ENCODE data around the gene NOLC1. TPM values are rescaled to one million over a fixed set of nuclear protein-coding genes. Genes with fewer than 3 reads are reported as not detected.

The NOLC1 gene
- total RNA-seq, 1 experiment from 2014 or later = 165 TPM

DNA sequence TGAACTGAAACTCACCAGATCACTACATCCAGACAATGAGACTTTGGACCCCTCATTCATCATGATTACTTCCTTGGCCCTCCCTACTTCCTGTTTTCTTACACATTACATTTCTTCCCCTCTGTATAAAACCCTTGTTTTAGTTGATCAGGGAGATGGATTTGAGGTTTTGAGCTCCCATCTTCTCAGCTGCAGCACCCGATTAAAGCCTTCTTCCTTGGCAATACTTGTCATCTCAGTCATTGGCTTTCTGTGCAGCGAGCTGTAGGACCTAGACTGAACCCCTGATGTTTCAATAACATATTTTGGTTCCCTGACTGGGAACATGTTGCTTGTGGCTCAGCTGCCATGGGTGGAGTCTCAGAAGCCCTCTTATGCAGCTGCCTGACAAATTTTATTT, 33.1 kb downstream of the NOLC1 start (continued):
- TF ChIP-seq, protein P1, sequence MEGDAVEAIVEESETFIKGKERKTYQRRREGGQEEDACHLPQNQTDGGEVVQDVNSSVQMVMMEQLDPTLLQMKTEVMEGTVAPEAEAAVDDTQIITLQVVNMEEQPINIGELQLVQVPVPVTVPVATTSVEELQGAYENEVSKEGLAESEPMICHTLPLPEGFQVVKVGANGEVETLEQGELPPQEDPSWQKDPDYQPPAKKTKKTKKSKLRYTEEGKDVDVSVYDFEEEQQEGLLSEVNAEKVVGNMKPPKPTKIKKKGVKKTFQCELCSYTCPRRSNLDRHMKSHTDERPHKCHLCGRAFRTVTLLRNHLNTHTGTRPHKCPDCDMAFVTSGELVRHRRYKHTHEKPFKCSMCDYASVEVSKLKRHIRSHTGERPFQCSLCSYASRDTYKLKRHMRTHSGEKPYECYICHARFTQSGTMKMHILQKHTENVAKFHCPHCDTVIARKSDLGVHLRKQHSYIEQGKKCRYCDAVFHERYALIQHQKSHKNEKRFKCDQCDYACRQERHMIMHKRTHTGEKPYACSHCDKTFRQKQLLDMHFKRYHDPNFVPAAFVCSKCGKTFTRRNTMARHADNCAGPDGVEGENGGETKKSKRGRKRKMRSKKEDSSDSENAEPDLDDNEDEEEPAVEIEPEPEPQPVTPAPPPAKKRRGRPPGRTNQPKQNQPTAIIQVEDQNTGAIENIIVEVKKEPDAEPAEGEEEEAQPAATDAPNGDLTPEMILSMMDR (IDR thresholded peaks at IDR 0.05) = no peak
- TF ChIP-seq, protein P2, sequence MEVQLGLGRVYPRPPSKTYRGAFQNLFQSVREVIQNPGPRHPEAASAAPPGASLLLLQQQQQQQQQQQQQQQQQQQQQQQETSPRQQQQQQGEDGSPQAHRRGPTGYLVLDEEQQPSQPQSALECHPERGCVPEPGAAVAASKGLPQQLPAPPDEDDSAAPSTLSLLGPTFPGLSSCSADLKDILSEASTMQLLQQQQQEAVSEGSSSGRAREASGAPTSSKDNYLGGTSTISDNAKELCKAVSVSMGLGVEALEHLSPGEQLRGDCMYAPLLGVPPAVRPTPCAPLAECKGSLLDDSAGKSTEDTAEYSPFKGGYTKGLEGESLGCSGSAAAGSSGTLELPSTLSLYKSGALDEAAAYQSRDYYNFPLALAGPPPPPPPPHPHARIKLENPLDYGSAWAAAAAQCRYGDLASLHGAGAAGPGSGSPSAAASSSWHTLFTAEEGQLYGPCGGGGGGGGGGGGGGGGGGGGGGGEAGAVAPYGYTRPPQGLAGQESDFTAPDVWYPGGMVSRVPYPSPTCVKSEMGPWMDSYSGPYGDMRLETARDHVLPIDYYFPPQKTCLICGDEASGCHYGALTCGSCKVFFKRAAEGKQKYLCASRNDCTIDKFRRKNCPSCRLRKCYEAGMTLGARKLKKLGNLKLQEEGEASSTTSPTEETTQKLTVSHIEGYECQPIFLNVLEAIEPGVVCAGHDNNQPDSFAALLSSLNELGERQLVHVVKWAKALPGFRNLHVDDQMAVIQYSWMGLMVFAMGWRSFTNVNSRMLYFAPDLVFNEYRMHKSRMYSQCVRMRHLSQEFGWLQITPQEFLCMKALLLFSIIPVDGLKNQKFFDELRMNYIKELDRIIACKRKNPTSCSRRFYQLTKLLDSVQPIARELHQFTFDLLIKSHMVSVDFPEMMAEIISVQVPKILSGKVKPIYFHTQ (CRISPR knock-in tag; IDR thresholded peaks at IDR 0.05) = no peak
- no peak for TF ChIP-seq ZNF671 (CRISPR knock-in tag; IDR thresholded peaks at IDR 0.05)
- TF ChIP-seq, protein P3, sequence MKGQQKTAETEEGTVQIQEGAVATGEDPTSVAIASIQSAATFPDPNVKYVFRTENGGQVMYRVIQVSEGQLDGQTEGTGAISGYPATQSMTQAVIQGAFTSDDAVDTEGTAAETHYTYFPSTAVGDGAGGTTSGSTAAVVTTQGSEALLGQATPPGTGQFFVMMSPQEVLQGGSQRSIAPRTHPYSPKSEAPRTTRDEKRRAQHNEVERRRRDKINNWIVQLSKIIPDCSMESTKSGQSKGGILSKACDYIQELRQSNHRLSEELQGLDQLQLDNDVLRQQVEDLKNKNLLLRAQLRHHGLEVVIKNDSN (CRISPR knock-in tag; IDR thresholded peaks at IDR 0.05) = no peak
- no peak for TF ChIP-seq NR3C1 (CRISPR knock-in tag; conservative IDR thresholded peaks at IDR 0.05; ENCODE audit: low read depth)
- TF ChIP-seq NFE2L1 (CRISPR knock-in tag; IDR thresholded peaks at IDR 0.05) = no peak
- no peak for TF ChIP-seq ETV6 (CRISPR knock-in tag; IDR thresholded peaks at IDR 0.05)
- no peak for TF ChIP-seq JAZF1 (CRISPR knock-in tag; IDR thresholded peaks at IDR 0.05)

DNA sequence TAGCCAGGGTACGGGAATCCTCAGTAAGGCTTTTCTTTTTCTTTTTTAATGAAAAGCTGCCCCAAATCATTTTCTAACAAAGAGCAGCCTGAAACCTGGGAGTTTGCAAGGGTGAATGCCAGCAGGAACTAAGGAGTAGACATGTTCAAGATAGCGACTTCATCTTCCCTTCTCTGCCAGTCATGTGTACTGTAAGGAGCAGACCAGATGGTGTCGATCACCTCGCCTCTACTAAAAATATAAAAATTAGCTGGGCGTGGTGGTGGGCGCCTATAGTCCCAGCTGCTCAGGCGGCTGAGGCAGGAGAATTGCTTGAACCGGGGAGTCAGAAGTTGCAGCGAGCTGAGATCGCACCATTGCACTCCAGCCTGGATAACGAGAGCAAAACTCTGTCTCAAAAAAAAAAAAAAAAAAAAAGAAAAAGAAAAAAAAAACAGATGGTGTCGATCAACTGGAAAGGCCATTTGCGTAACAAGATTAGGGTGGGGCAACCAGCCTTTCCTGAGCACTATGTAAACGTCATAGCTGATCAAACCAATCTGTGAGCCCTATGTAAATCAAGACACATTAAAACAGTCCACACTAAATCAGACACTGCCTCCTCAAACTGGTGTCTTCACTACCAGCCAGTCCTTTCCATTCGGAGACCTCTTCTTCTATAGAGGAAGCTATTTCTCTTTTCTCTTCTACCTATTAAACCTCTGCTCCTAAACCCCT, 33.8 kb downstream of the NOLC1 start:
- peaks cover 14% of the 10 kb centered on the region for H3K36me3 Mint-ChIP-seq
- H3K9me3 Mint-ChIP-seq = peaks cover 56% of the 10 kb centered on the region
- ChIA-PET POLR2A (no interaction called here), CTCF (interaction anchor here (0.6 to 0.7 kb wide), 2 partner anchors 52 to 345 kb away, joined by 3 to 7 read pairs; no protein-coding TSS in a partner anchor)
- H3K4me1 Mint-ChIP-seq = no peaks in the 10 kb centered on the region
- H3K27me3 Mint-ChIP-seq (ENCODE audit: low read depth) = peaks cover 17% of the 10 kb centered on the region
- ATAC-seq (no peak), DNase-seq (ENCODE audit: low spot score) (no peak)
- H3K4me3 Mint-ChIP-seq = no peak overlapping the region
- TF ChIP-seq ELF4 (CRISPR knock-in tag; IDR thresholded peaks at IDR 0.05; ENCODE audit: low read depth) (no peak), NR2C2 (CRISPR knock-in tag; IDR thresholded peaks at IDR 0.05) (no peak), EMX1 (CRISPR knock-in tag; IDR thresholded peaks at IDR 0.05) (no peak), GRHL2 (CRISPR knock-in tag; IDR thresholded peaks at IDR 0.05; ENCODE audit: insufficient replicate concordance, severe bottlenecking) (no peak), FOXK1 (CRISPR knock-in tag; IDR thresholded peaks at IDR 0.05) (no peak)
- H3K27ac Mint-ChIP-seq = no peak overlapping the region

GRCh38 chr10:102188298-102188940, 36.2 kb downstream of the NOLC1 start:
- ChIA-PET CTCF (interaction anchor here (0.5 to 1.0 kb wide), 5 partner anchors 19 to 162 kb away, joined by 3 to 4 read pairs (median 3); no protein-coding TSS in a partner anchor), POLR2A (interaction anchor here (0.7 kb wide), 1 partner anchor 37 kb away, joined by 4 read pairs; no protein-coding TSS in a partner anchor)
- H3K27me3 Mint-ChIP-seq (ENCODE audit: low read depth) = peaks cover 33% of the 10 kb centered on the region
- H3K27ac Mint-ChIP-seq = no peak overlapping the region
- peaks cover 24% of the 10 kb centered on the region for H3K36me3 Mint-ChIP-seq
- ATAC-seq = no peak
- H3K4me3 Mint-ChIP-seq = no peak overlapping the region
- H3K9me3 Mint-ChIP-seq = peaks cover 75% of the 10 kb centered on the region
- DNase-seq (ENCODE audit: low spot score) = no peak
- no peaks in the 10 kb centered on the region for H3K4me1 Mint-ChIP-seq
- no peak for TF ChIP-seq FOXK1 (CRISPR knock-in tag; IDR thresholded peaks at IDR 0.05)
- no peak for TF ChIP-seq ZNF121 (CRISPR knock-in tag; IDR thresholded peaks at IDR 0.05)
- no peak for TF ChIP-seq NR2C2 (CRISPR knock-in tag; IDR thresholded peaks at IDR 0.05)
- no peak for TF ChIP-seq ZSCAN18 (CRISPR knock-in tag; IDR thresholded peaks at IDR 0.05)
- TF ChIP-seq, protein P4, sequence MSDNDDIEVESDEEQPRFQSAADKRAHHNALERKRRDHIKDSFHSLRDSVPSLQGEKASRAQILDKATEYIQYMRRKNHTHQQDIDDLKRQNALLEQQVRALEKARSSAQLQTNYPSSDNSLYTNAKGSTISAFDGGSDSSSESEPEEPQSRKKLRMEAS (CRISPR knock-in tag; IDR thresholded peaks at IDR 0.05) = no peak
- no peak for TF ChIP-seq MXD4 (CRISPR knock-in tag; IDR thresholded peaks at IDR 0.05; ENCODE audit: borderline replicate concordance)
- no peak for TF ChIP-seq TP53 (CRISPR knock-in tag; IDR thresholded peaks at IDR 0.05)
- TF ChIP-seq CDX4 (CRISPR knock-in tag; IDR thresholded peaks at IDR 0.05; ENCODE audit: borderline replicate concordance) = no peak
- no peak for TF ChIP-seq ZNF317 (CRISPR knock-in tag; IDR thresholded peaks at IDR 0.05; ENCODE audit: borderline replicate concordance, low read depth)
- TF ChIP-seq, protein P2 (CRISPR knock-in tag; IDR thresholded peaks at IDR 0.05) = no peak
